Left lung (tissue), 10 donors: ENCODE results near the gene R3HDM2. TPM values are rescaled to one million over a fixed set of nuclear protein-coding genes. Genes with fewer than 3 reads are reported as not detected.

Source experiments
- ATAC-seq: fragments of 200-7000 bp; cut with Tn5 transposase; one replicate; pipeline ENCODE4 v1.9.1; 2020; ENCODE audit warnings: moderate library complexity
- DNase-seq, 4 donors: peaks; one replicate each; pipeline ENCODE4 v3.0.0-alpha.2; 2013 to 2020
- H3K27ac ChIP-seq, 2 donors: fragments of 200-600 bp; sonication (generic) in 1 of 2; one replicate each; pipeline versions ENCODE4 v1.5.0 to v1.8.0; 2020 to 2021
- H3K27me3 ChIP-seq, 2 donors: fragments of 200-600 bp; sonication (generic) in 1 of 2; one replicate each; pipeline versions ENCODE4 v1.5.0 to v1.8.0; 2020 to 2021
- H3K36me3 ChIP-seq, 2 donors: fragments of 200-600 bp; sonication (generic) in 1 of 2; one replicate each; pipeline versions ENCODE4 v1.5.0 to v1.8.0; 2020 to 2021
- H3K4me1 ChIP-seq, 2 donors: fragments of 200-600 bp; one replicate each; pipeline ENCODE4 v1.8.0; 2021
- H3K4me3 ChIP-seq, 2 donors: fragments of 200-600 bp; sonication (generic) in 1 of 2; one replicate each; pipeline versions ENCODE4 v1.5.0 to v1.8.0; 2020 to 2021; ENCODE audit warnings: mild to moderate bottlenecking in 1 of 2
- H3K9me3 ChIP-seq, 2 donors: fragments of 200-600 bp; sonication (generic) in 1 of 2; one replicate each; pipeline versions ENCODE4 v1.5.0 to v1.8.0; 2020 to 2021
- CTCF ChIP-seq, 2 donors: fragments of 200-600 bp; sonication (generic) in 1 of 2; IDR thresholded peaks; one replicate each; pipeline versions ENCODE4 v1.5.0 to v1.8.0; 2021; ENCODE audit warnings: antibody characterized with exemption in 2 of 2
- intact Hi-C, 2 donors: fragments of 100-400 bp; cut with DNase I; formaldehyde crosslinking; loops; one replicate each; pipeline versions ENCODE4 v1.11.2 to v1.14.2; 2022
- polyA plus RNA-seq, 6 donors: library from polyadenylated mRNA; unstranded; fragments of 120-200 nt; gene quantifications; one replicate each; pipeline ENCODE4 v1.2.1, GENCODE V29; 2013; ENCODE audit not compliant: insufficient read length in 6 of 6
- total RNA-seq, 2 donors: library from RNA; stranded (reverse); fragmentation: NEBNext Ultra II Directional; extraction: Animal tissue kit (Norgen Biotek cat#: 25700); gene quantifications; one replicate each; pipeline ENCODE4 v1.2.1, GENCODE V29; 2021
- donor health status: DM: no; HTN: yes; CAD: no.
- donor health status: DM: no; HTN: no; CAD: no.

The R3HDM2 gene
- total and polyA plus RNA-seq, 8 donors, result 52.4 to 92.3 (median 79.8) TPM

- Histone ChIP-seq H3K27me3 (peaks cover 0 to 19% of the 10 kb centered on the region in 2 donors), H3K4me1 (no peaks in the 10 kb centered on the region), H3K27ac (no peak overlapping the region), H3K9me3 (no peaks in the 10 kb centered on the region), H3K36me3 (no peaks in the 10 kb centered on the region), H3K4me3 (no peak overlapping the region)
- DNase-seq, result peak; percentile 53 to 90 (median 78)
- intact Hi-C loops, result loop anchor here in 1 of 2 donors (5.0 to 10.0 kb wide), 2 partner anchors 146 to 188 kb away; no protein-coding TSS in a partner anchor
- ATAC-seq, result peak; percentile 93
- peak; percentile 83 to 89 for TF ChIP-seq CTCF (IDR thresholded peaks at IDR 0.05)
Observed at GRCh38 chr12:57452937-57453509, 22.2 kb upstream of the R3HDM2 start.

- no peak for TF ChIP-seq CTCF (IDR thresholded peaks at IDR 0.05)
- H3K36me3 ChIP-seq, result no peaks in the 10 kb centered on the region
- H3K27ac ChIP-seq, result no peak overlapping the region
- no peaks in the 10 kb centered on the region for H3K9me3 ChIP-seq
- no peak overlapping the region for H3K4me3 ChIP-seq
- no peaks in the 10 kb centered on the region for H3K4me1 ChIP-seq
- intact Hi-C loops, result loop anchor here in 1 of 2 donors (5.0 to 10.0 kb wide), 2 partner anchors 145 to 188 kb away; no protein-coding TSS in a partner anchor
- ATAC-seq, result peak; percentile 19
- no peak for DNase-seq
- peaks cover 0 to 19% of the 10 kb centered on the region in 2 donors for H3K27me3 ChIP-seq
Observed at GRCh38 chr12:57452181-57452936, 21.5 kb upstream of the R3HDM2 start.

- H3K4me1 ChIP-seq, result no peaks in the 10 kb centered on the region
- intact Hi-C loops, result loop anchor here in 1 of 2 donors (5.0 to 10.0 kb wide), 2 partner anchors 144 to 187 kb away; no protein-coding TSS in a partner anchor
- H3K36me3 ChIP-seq, result no peaks in the 10 kb centered on the region
- DNase-seq (no peak), ATAC-seq (no peak)
- no peak overlapping the region for H3K4me3 ChIP-seq
- peaks cover 0 to 15% of the 10 kb centered on the region in 2 donors for H3K27me3 ChIP-seq
- no peak overlapping the region for H3K27ac ChIP-seq
- no peaks in the 10 kb centered on the region for H3K9me3 ChIP-seq
- TF ChIP-seq CTCF (IDR thresholded peaks at IDR 0.05), result no peak
Observed at GRCh38 chr12:57451233-57451778, 20.5 kb upstream of the R3HDM2 start.

GRCh38 chr12:57450057-57450456, 19.2 kb upstream of the R3HDM2 start:
- no peak overlapping the region for H3K4me3 ChIP-seq
- H3K36me3 ChIP-seq, result no peaks in the 10 kb centered on the region
- no peak for DNase-seq
- H3K27me3 ChIP-seq, result peaks cover 0 to 2% of the 10 kb centered on the region in 2 donors
- no peaks in the 10 kb centered on the region for H3K9me3 ChIP-seq
- intact Hi-C loops, result loop anchor here in 1 of 2 donors (5.0 to 10.0 kb wide), 2 partner anchors 143 to 185 kb away; no protein-coding TSS in a partner anchor
- H3K27ac ChIP-seq, result no peak overlapping the region
- TF ChIP-seq CTCF (IDR thresholded peaks at IDR 0.05), result no peak
- ATAC-seq, result no peak
- H3K4me1 ChIP-seq, result no peaks in the 10 kb centered on the region

- Histone ChIP-seq H3K9me3 (no peaks in the 10 kb centered on the region), H3K27ac (no peak overlapping the region), H3K36me3 (no peaks in the 10 kb centered on the region), H3K4me3 (no peak overlapping the region), H3K4me1 (no peaks in the 10 kb centered on the region), H3K27me3 (no peaks in the 10 kb centered on the region)
- no peak for DNase-seq
- no peak for ATAC-seq
- TF ChIP-seq CTCF (IDR thresholded peaks at IDR 0.05), result no peak
- intact Hi-C loops, result no loop called here
Observed at GRCh38 chr12:57449375-57449774, 18.5 kb upstream of the R3HDM2 start.
